Measurements from ENCODE around the gene PTPRF. TPM values are rescaled to one million over a fixed set of nuclear protein-coding genes. Genes with fewer than 3 reads are reported as not detected.

The PTPRF gene
- total and polyA plus RNA-seq, 11 donors: 0.91 to 74.1 (median 5.8) TPM

- Histone ChIP-seq H3K4me3 (no peak overlapping the region), H3K27ac (no peak overlapping the region), H3K4me1 (peaks cover 0 to 5% (median 0%) of the 10 kb centered on the region in 12 donors), H3K9me3 (no peaks in the 10 kb centered on the region), H3K27me3 (no peaks in the 10 kb centered on the region), H3K36me3 (peaks cover 2 to 100% (median 88%) of the 10 kb centered on the region in 9 donors)
- 93 to 95% (median 94%) methylated on average over 7 of the region's 7 CpGs for WGBS, 4 donors
- DNase-seq (no peak), ATAC-seq (no peak)
- intact Hi-C loops (cut with DNase I): no loop called here
- TF ChIP-seq CTCF (IDR thresholded peaks at IDR 0.05): no peak
- no peak for TF ChIP-seq POLR2A (IDR thresholded peaks at IDR 0.05)
Measured at GRCh38 chr1:43673261-43673660, 142.6 kb downstream of the PTPRF start.

Other genes starting within 250 kb of the PTPRF start
- not detected for gene C1orf210, start 245.3 kb upstream of the PTPRF start, total RNA-seq
- gene C1orf210, start 245.3 kb upstream of the PTPRF start, polyA plus RNA-seq: not detected
- gene TIE1, start 229.9 kb upstream of the PTPRF start, total RNA-seq: 10 to 100 TPM; 19.2 to 65.1 (median 28.4) TPM
- gene TIE1, start 229.9 kb upstream of the PTPRF start, polyA plus RNA-seq: 10 to 100 TPM; 25.1 to 37.6 TPM
- gene MPL, start 193.1 kb upstream of the PTPRF start, total RNA-seq: under 1 TPM; 0.25 to 0.98 (median 0.59) TPM
- under 1 TPM in 1 of 2 donors, not detected in 1; 0.11 TPM for gene MPL, start 193.1 kb upstream of the PTPRF start, polyA plus RNA-seq
- 10 to 100 TPM in 1 of 9 donors, 1 to 10 TPM in 5, under 1 TPM in 3; 0.45 to 16.9 (median 1.5) TPM for gene CDC20, start 171.9 kb upstream of the PTPRF start, total RNA-seq
- gene CDC20, start 171.9 kb upstream of the PTPRF start, polyA plus RNA-seq: under 1 TPM; 0.38 to 0.49 TPM
- 10 to 100 TPM; 22.1 to 63.5 (median 33.6) TPM for gene ELOVL1, start 162.9 kb upstream of the PTPRF start, total RNA-seq
- gene ELOVL1, start 162.9 kb upstream of the PTPRF start, polyA plus RNA-seq: 10 to 100 TPM; 25.7 to 93.4 TPM
- 10 to 100 TPM; 13.7 to 25.4 (median 16.9) TPM for gene MED8, start 141.1 kb upstream of the PTPRF start, total RNA-seq
- gene MED8, start 141.1 kb upstream of the PTPRF start, polyA plus RNA-seq: 10 to 100 TPM; 11.7 to 31.4 TPM
- 10 to 100 TPM; 19.0 to 39.7 (median 24.4) TPM for gene SZT2, start 141.0 kb upstream of the PTPRF start, total RNA-seq
- 10 to 100 TPM; 13.1 to 29.1 TPM for gene SZT2, start 141.0 kb upstream of the PTPRF start, polyA plus RNA-seq
- 10 to 100 TPM; 13.9 to 30.3 (median 20.9) TPM for gene HYI, start 77.0 kb upstream of the PTPRF start, total RNA-seq
- 10 to 100 TPM in 1 of 2 donors, 1 to 10 TPM in 1; 8.1 to 33.0 TPM for gene HYI, start 77.0 kb upstream of the PTPRF start, polyA plus RNA-seq
- gene KDM4A, start 119.3 kb downstream of the PTPRF start, total RNA-seq: 10 to 100 TPM; 10.7 to 32.2 (median 18.5) TPM
- 1 to 10 TPM; 5.6 to 9.5 TPM for gene KDM4A, start 119.3 kb downstream of the PTPRF start, polyA plus RNA-seq
- gene ST3GAL3, start 176.7 kb downstream of the PTPRF start, total RNA-seq: 10 to 100 TPM; 23.5 to 31.7 (median 26.8) TPM
- gene ST3GAL3, start 176.7 kb downstream of the PTPRF start, polyA plus RNA-seq: 10 to 100 TPM; 14.4 to 24.6 TPM